ENCODE results near the gene CCDC195.

Gene CCDC195

GRCh38 chr2:224658780-224659405 lies 57.3 kb downstream of the CCDC195 start:
- no peak for TF ChIP-seq CTCF (IDR thresholded peaks at IDR 0.05; ENCODE audit: borderline replicate concordance, insufficient read depth, low read depth, low read length)

GRCh38 chr2:224657349-224657748 lies 58.8 kb downstream of the CCDC195 start:
- no peak overlapping the region for H3K4me3 ChIP-seq (ENCODE audit: low read depth, low read length)
- no peak for TF ChIP-seq CTCF (IDR thresholded peaks at IDR 0.05; ENCODE audit: borderline replicate concordance, insufficient read depth, low read depth, low read length)

More at GRCh38 chr2:224658780-224659405, 57.3 kb downstream of the CCDC195 start:
- no peak overlapping the region for H3K4me3 ChIP-seq (ENCODE audit: low read depth, low read length)

DNA sequence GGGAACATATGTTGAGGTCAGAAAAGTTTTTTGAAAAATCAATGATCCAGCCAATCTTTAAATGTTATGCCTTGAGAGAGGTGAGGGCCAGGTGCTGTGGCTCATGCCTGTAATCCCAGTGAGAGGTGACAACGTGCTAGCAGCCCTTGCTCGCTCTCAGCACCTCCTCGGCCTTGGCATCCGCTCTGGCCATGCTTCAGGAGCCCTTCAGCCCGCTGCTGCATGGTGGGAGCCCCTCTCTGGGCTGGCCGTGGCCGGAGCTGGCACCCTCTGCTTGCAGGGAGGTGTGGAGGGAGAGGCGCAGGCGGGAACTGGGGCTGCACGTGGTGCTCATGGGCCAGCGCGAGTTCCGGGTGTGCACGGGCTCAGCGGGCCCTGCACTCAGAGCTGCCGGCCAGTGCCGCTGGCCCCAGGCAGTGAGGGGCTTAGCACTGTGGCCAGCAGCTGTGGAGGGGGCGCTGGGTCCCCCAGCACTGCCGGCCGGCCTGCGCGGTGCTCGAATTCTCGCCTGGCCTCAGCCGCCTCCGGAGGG lies 61.1 kb downstream of the CCDC195 start:
- H3K4me3 ChIP-seq (ENCODE audit: low read depth, low read length): no peak overlapping the region
- no peak for TF ChIP-seq CTCF (IDR thresholded peaks at IDR 0.05; ENCODE audit: borderline replicate concordance, insufficient read depth, low read depth, low read length)
